Kidney (tissue), 14 donors: ENCODE measurements around the gene BLM. TPM values are rescaled to one million over a fixed set of nuclear protein-coding genes. Genes with fewer than 3 reads are reported as not detected.

Source experiments
- DNase-seq, 5 donors: peaks; one replicate each; pipeline ENCODE4 v3.0.0-alpha.2; 2013 to 2020
- FAIRE-seq: peaks from 2 replicates; lab custom pipeline; 2012; peaks lifted over from hg19 to GRCh38; lab: Jason Lieb, UNC
- H3K27ac ChIP-seq, 2 donors: one replicate each; pipeline ENCODE4 v1.7.0; 2013; ENCODE audit warnings: low read depth in 2 of 2, low read length in 2 of 2, inconsistent platforms in 1 of 2
- H3K27me3 ChIP-seq: one replicate; pipeline ENCODE4 v1.7.1; 2013; ENCODE audit warnings: low read length, inconsistent platforms; ENCODE audit not compliant: control insufficient read depth, insufficient read depth
- H3K36me3 ChIP-seq, 3 donors: one replicate each; pipeline versions ENCODE4 v1.7.0 to v1.7.1; 2013; ENCODE audit warnings: low read length in 3 of 3, control low read depth in 1 of 3, inconsistent platforms in 1 of 3; ENCODE audit not compliant: insufficient read depth in 3 of 3, control insufficient read depth in 2 of 3
- H3K4me1 ChIP-seq, 3 donors: one replicate each; pipeline versions ENCODE4 v1.7.0 to v1.7.1; 2013; ENCODE audit warnings: low read length in 3 of 3, inconsistent platforms in 1 of 3, low read depth in 1 of 3; ENCODE audit not compliant: control insufficient read depth in 2 of 3, insufficient read depth in 2 of 3
- H3K4me3 ChIP-seq, 3 donors: one replicate each; pipeline versions ENCODE4 v1.7.0 to v1.8.1; 2013; ENCODE audit warnings: low read length in 3 of 3, control low read depth in 1 of 3, inconsistent platforms in 1 of 3
- H3K9ac ChIP-seq, 3 donors: one replicate each; pipeline versions ENCODE4 v1.7.0 to v1.7.1; 2013; ENCODE audit warnings: low read length in 3 of 3, control low read depth in 1 of 3, inconsistent platforms in 1 of 3
- H3K9me3 ChIP-seq, 3 donors: one replicate each; pipeline versions ENCODE4 v1.7.0 to v1.7.1; 2013; ENCODE audit warnings: low read length in 3 of 3, control low read depth in 1 of 3, inconsistent platforms in 1 of 3; ENCODE audit not compliant: control insufficient read depth in 2 of 3, insufficient read depth in 1 of 3
- CTCF ChIP-seq: IDR thresholded peaks from 3 replicates; pipeline ENCODE4 v1.5.1; 2012; ENCODE audit warnings: mild to moderate bottlenecking, moderate library complexity, borderline replicate concordance; ENCODE audit not compliant: insufficient read depth; ENCODE audit errors: extremely low read depth
- intact Hi-C: fragments of 100-400 bp; cut with DNase I; formaldehyde crosslinking; loops from one replicate; pipeline ENCODE4 v1.11.1; 2022
- polyA plus RNA-seq: library from polyadenylated mRNA; stranded (reverse); fragments of 350-450 nt; fragmentation: Illumina TruSeq; extraction: RNeasy Lipid Tissue Mini Kit (QIAGEN cat#74804); gene quantifications from one replicate; pipeline ENCODE4 v1.2.3, GENCODE V29; 2014; ENCODE audit warnings: low read depth, low replicate concordance; ENCODE audit not compliant: insufficient read depth
- total RNA-seq: library from RNA; stranded (reverse); fragmentation: NEBNext Ultra II Directional; extraction: Animal tissue kit (Norgen Biotek cat#: 25700); gene quantifications from one replicate; pipeline ENCODE4 v1.2.1, GENCODE V29; 2021
- donor health status: control.
- donor health status: control.
- donor health status: control.
- donor health status: control.
- donor health status: control.
- donor health status: DM: yes; HTN: yes; CAD: no.
- donor health status: Normal renal cell carcinoma (clear cell type).

The BLM gene
- total and polyA plus RNA-seq, 2 donors from 2014 or later: 1.1 to 2.8 TPM

GRCh38 chr15:90769375-90769774, 52.2 kb downstream of the BLM start:
- DNase-seq (no peak), FAIRE-seq (no peak)
- Histone ChIP-seq H3K9ac (no peak overlapping the region), H3K36me3 (no peaks in the 10 kb centered on the region), H3K9me3 (no peaks in the 10 kb centered on the region), H3K4me3 (no peak overlapping the region), H3K27ac (no peak overlapping the region), H3K27me3 (no peaks in the 10 kb centered on the region), H3K4me1 (no peaks in the 10 kb centered on the region)
- intact Hi-C loops: no loop called here
- no peak for TF ChIP-seq CTCF

DNA sequence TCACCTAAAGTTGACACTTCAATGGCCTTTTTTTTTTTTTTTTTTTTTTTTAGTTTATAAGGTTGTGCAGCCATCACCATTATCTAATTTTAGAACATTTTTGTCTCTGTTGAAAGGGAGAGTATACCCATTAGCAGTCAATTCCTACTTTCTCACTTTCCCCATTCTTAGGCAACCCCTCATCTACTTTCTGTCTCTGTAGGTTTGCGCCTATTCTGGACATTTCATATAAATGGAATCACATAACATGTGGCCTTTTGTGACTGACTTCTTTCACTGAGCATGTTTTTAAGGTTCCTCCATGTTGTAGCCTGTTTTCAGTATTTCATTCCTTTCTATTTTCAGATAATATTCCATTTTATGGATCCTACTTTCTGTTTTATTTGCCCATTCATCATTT, 56.3 kb downstream of the BLM start:
- Histone ChIP-seq H3K27ac (no peak overlapping the region), H3K4me3 (no peak overlapping the region), H3K27me3 (no peaks in the 10 kb centered on the region), H3K4me1 (no peaks in the 10 kb centered on the region), H3K9ac (no peak overlapping the region), H3K9me3 (no peaks in the 10 kb centered on the region), H3K36me3 (no peaks in the 10 kb centered on the region)
- intact Hi-C loops: no loop called here
- FAIRE-seq (no peak), DNase-seq (no peak)
- no peak for TF ChIP-seq CTCF

DNA sequence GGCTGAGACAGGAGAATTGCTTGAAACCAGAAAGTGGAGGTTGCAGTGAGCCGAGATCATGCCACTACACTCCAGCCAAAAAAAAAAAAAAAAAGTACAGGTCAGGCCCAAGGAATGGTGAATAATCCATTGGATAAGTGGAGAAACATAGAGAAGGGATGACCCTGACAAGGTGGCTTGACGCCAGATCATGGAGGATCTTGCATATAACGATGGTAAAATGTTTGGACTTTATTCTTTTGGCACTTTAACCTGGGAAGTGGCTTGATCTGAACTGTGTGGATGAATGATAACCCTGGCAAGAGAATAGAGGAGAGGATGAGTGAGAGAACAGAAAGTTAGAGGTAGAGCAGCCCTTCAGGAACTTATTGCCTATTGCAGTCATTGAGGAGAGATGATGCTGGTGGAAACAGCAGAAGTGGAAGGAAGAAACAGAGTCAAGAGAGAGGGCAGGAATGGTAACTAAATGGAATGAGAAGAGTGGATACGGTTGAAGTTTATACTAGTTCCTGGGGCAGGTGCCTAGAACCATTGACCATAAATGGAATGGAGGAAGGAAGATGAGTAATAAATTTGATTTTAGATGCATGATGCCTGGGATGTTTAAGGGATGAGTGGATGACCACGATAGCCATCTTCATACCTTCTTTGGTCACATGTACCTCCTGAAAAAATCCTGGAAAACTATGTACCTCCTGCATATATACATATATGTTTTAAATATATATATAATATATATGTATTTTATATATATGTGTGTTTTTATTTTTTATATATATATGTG, 57.8 kb downstream of the BLM start:
- Histone ChIP-seq H3K27me3 (no peaks in the 10 kb centered on the region), H3K9ac (no peak overlapping the region), H3K36me3 (no peaks in the 10 kb centered on the region), H3K4me3 (no peak overlapping the region), H3K9me3 (no peaks in the 10 kb centered on the region), H3K4me1 (no peaks in the 10 kb centered on the region), H3K27ac (no peak overlapping the region)
- intact Hi-C loops: no loop called here
- DNase-seq (no peak), FAIRE-seq (no peak)
- TF ChIP-seq CTCF: no peak
